DMS153 (cell line): ENCODE data around the gene NFIB.

Experiments used
- DNase-seq: peaks from one replicate; lab custom pipeline; 2025; lab: John Stamatoyannopoulos, UW

The NFIB gene

GRCh38 chr9:14318934-14319580 lies 5.1 kb upstream of the NFIB start:
- no peak for DNase-seq

GRCh38 chr9:14318361-14318760 lies 4.4 kb upstream of the NFIB start:
- DNase-seq, result no peak

- DNase-seq, result no peak
Measured at GRCh38 chr9:14317667-14318320, 3.9 kb upstream of the NFIB start.

DNA sequence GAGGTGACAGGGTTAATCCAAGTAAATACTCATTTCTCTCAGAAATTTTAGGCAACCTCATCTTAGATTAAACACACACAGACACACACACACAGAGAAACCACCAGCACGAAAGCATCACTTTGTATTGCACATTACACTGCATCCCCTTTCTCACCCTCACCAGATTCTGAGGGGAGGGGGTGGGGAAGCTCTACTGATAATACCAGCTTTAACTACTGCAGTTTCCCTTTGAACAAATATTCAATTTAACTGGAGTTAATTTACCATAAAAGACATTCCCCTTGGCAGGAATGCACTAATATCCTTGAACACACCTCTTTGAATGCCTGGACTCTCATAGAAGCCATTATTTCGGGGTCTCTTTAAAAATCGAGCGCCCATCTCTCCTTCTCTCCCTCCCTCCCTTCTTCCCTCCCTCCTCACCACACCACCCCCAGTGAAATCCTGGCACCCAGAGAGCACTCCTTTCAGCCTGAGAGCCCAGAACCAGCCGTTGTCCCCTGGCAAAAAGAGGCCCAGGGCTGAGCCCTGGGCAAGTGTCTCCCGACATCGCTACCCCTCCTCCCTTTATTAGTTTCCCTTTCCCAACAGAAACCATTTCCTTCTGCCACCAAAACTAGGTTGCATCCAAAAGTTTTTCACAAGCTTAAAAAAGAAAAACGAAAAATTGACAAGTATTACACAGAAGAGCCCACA lies 2.8 kb upstream of the NFIB start:
- no peak for DNase-seq

- no peak for DNase-seq
Measured at GRCh38 chr9:14315875-14316601, 2.1 kb upstream of the NFIB start.

GRCh38 chr9:14314929-14315874 lies 1.3 kb upstream of the NFIB start:
- peak; percentile 76 for DNase-seq

DNA sequence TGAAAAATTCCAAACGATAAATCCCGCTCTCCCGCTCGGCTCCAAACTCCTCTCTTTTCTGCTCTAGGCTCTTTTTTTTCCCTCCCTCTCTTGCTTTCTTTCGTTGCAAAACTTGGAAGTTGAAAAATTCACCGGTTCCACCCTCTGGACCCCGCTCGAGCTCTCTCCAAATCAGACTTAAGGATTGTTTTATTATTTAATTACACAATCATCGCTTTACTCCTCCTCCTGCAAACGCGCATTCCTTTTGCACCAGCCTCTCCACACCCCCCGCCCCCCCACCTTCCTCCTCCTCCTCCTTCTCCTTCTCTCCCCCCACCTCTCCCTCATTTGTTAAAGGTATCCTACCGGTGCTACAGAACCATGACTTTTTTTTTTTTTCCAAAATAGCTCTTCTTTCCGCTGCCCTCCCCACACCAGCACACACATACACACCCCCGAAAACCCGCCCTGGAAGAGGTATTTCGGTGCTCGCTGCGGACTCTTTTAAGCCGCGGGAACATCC lies 535 bp upstream of the NFIB start:
- peak; percentile 77 for DNase-seq

- DNase-seq, result no peak
Measured at GRCh38 chr9:14313378-14313940, 482 bp downstream of the NFIB start.

DNA sequence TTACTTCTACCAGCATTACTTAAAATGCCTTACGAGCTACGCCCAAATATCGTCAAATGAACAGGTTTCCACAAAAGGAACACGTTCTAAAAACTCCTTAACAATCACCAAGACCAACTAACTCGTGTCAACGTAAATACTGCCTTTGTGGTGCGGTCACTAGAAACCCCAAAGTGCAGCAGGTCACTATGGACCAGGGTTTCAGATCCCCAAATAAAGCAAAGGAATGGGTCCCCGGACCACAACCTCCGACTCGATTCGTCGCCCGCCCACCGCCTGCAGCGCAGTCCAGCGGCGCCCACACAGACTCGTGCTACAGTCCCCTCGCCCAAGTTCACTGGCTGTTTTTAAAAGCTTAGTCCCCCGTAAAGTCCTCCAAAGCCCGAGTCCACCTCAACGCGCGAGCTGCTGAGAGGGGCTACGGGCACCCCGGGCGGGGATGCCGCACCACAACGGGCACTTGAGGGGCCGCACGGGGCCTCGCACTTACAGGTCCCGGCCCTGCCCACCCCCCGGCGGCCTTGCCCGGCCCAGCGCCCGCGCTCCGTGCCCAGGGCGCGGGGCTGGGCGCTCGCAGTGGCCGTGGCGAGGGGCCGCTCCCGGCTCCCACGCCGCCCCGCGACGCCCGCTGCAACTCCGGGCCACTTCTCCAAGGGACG lies 1.1 kb downstream of the NFIB start:
- DNase-seq, result no peak

DNA sequence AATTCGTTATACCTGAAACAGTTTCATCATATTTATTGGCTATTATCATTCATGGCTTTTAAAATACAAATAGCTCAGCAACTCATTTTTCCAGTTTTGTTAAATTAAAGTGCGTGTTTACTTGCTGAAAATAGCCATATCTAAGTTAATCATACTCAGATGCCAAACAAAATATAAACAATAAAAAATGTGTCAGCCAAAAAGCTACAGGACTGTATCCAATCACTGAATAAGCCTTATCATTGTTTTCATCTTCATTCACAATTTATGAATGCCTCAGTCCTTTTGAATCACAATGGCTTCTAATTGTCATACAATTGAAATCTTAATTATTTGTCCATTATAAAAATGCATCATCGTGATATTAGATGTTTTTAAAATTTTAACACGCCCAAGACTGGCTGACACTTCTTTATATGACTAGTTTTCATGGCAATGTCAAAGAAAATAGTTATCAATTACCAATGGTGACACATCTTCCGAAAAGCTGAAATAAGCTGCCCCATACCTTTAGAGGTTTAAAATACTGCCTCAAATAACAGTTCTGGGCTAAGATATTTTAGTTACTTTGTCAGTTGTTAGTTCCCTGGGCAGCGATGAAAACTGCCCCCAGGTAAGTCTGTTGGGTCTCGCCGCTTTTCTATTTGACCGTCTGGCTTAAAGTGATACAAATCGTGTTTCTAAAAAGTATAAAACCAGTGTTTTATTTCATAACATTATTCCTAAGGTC lies 1.8 kb downstream of the NFIB start:
- DNase-seq, result no peak

- DNase-seq, result no peak
Measured at GRCh38 chr9:14311171-14311949, 2.6 kb downstream of the NFIB start.

DNA sequence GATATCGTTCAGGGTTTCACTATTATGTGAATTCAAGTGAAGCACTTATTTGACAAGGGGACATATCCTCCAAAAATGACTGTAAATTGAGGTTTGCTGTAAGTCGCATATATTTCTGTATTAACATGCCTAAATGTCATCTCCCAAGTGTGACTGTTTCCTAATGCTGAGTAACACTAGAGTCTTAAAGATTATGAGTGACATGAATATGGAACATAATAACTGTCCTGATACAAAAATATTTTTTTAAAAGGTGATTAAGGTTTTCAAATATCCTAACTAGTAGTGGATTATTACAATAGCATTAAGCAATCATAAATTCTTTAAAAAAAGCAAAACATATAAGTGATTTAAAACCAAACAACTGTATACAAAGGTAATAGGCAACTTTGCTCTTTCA lies 3.6 kb downstream of the NFIB start:
- no peak for DNase-seq

- DNase-seq, result no peak
Measured at GRCh38 chr9:14309403-14309802, 4.5 kb downstream of the NFIB start.

DNA sequence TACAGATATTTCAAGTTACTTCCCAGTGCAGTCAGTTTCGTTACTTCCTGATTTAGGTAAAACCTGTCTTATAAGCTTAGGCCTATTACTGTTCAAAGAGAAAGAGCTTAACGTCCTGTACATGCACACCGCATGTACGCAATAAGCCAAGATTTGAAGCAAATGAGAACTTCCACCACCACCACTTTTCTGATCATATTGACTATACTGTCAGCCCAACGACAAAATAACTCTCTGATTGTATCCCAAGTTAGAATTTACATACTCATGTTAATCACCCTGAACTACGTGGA lies 5.1 kb downstream of the NFIB start:
- DNase-seq, result no peak

DNA sequence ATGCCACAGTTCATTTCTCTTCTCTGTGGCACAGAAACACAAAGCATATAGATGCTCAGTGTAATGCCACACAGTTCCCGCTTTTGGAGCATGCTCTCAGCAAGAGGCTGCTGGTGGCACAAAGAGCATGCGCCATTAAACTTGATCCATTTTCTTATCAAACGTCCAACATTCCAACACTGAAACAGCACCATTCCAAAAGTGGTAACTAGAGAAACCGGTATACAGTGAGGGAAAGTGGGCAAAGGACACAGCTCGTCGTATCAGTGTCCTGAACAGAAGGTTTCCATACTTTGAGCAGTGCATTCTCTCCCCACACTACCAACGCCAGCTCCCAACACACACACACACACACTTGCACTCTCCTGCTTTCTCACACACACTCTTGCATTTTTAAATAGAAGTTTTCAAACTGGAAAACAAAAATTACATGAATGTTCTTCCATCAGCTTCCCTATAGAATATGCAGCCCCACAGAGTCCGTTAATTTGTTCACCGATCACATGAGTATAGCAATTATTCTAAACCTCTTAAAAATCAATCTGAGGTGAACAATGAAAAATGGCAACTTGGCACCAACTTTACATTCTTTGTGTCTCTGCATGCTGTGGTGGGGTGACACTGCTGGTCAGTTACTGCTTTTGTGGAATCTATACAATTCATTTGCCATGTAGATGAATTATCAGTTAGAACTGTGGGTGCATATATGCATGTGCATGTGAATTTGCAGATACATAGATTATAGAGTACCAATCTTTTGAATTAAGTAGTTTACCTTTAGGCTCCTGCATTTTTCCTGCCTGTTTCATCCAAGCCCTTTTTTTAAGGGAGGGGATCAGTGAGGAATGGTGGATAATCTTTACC lies 5.7 kb downstream of the NFIB start:
- no peak for DNase-seq

DNA sequence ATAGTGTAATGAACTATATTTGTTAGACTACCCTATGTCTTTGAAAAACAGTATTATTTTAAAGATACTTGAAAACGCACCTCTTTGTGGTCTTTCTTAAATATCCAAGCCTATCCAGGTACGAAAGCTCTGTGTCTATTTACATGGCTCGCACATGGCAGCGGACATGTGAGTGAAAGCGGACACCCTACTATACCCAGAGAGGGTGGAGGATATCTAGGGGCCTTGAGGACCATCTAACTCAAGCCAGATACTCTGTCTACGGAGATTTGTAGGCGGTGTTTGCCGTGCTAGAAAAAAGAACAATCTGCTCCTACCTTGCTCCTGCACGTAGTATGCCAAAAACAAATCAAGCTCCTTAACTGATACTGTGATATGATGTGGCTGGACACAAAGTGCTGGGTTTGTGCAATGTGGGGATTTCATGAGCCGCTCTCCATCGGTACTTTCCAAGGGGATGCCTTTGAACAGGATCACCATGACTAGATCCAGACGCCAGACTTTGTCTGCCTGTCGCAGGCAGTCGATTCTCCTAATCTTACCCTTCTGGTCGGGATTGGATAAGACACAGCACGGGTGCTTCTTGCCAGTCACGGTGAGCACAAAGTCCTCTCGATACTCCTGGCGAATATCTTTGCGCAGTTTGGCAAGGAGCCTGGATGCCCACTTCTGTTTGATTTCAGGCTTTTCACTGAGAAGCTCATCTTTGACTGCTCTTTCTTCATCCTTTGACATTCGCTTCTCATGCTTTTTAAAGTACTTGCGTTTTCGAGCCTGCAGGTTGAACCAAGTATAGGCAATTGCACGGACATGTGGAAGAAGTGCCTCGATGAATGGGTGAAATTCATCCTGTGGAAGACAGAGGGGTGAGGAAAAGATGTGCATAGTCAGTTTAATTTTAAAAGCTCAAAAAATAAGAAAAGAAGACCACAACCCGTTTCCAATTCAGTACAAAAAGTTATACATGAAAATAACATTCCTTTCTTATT lies 7.0 kb downstream of the NFIB start:
- peak; percentile 57 for DNase-seq

DNA sequence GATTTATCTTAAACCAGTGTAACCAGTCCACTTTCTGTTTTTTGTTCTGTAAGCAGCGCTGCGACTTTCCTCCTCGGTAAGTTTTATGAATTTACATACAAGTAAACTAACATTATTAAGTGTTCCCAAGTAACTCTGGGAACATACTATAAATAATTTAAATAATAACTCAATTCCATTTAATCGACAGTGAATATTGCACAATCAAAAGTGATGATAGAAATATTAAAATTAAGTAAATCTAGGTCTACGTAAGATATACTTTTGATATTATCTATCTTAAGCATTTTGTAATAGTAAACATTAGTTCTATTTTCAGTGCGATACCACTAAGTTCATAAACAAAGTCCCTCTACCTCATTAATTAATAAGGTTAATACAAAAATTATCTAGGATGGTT lies 7.8 kb downstream of the NFIB start:
- DNase-seq, result no peak
